GM21390 (cell line): Measurements from ENCODE around the gene C3orf70.

ENCODE experiments used
- ATAC-seq: cut with Tn5 transposase; IDR thresholded peaks from one replicate; pipeline ENCODE4 v1.9.1; 2021; ENCODE audit not compliant: unreplicated experiment

Gene C3orf70

GRCh38 chr3:185152410-185153170 lies at the start of gene C3orf70:
TSS of gene C3orf70 (minus strand) at chr3:185153060. CDS start at chr3:185152823, 237 bp downstream.
- no peak for ATAC-seq

- no peak for ATAC-seq
Observed at GRCh38 chr3:185200639-185201038, 47.8 kb upstream of the C3orf70 start.

- no peak for ATAC-seq
Observed at GRCh38 chr3:185199671-185200070, 46.8 kb upstream of the C3orf70 start.

- ATAC-seq: no peak
Observed at GRCh38 chr3:185199206-185199605, 46.3 kb upstream of the C3orf70 start.

- ATAC-seq: no peak
Observed at GRCh38 chr3:185197068-185197467, 44.2 kb upstream of the C3orf70 start.

GRCh38 chr3:185195652-185196051 lies 42.8 kb upstream of the C3orf70 start:
- ATAC-seq: no peak

GRCh38 chr3:185188816-185189215 lies 36.0 kb upstream of the C3orf70 start:
- ATAC-seq: no peak

GRCh38 chr3:185187391-185187790 lies 34.5 kb upstream of the C3orf70 start:
- ATAC-seq: no peak

GRCh38 chr3:185176750-185177359 lies 24.0 kb upstream of the C3orf70 start:
- ATAC-seq: no peak

GRCh38 chr3:185175370-185175987 lies 22.6 kb upstream of the C3orf70 start:
- peak; percentile 62 for ATAC-seq

GRCh38 chr3:185172086-185173049 lies 19.5 kb upstream of the C3orf70 start:
- ATAC-seq: no peak

- ATAC-seq: no peak
Observed at GRCh38 chr3:185164428-185165217, 11.8 kb upstream of the C3orf70 start.

- no peak for ATAC-seq
Observed at GRCh38 chr3:185162634-185163033, 9.8 kb upstream of the C3orf70 start.

- ATAC-seq: no peak
Observed at GRCh38 chr3:185161761-185162160, 8.9 kb upstream of the C3orf70 start.

- ATAC-seq: no peak
Observed at GRCh38 chr3:185157347-185157746, 4.5 kb upstream of the C3orf70 start.

- no peak for ATAC-seq
Observed at GRCh38 chr3:185155678-185156077, 2.8 kb upstream of the C3orf70 start.

- ATAC-seq: no peak
Observed at GRCh38 chr3:185153861-185154629, 1.2 kb upstream of the C3orf70 start.

- ATAC-seq: no peak
Observed at GRCh38 chr3:185153171-185153771, 411 bp upstream of the C3orf70 start.

- ATAC-seq: no peak
Observed at GRCh38 chr3:185151964-185152409, 873 bp downstream of the C3orf70 start.
